Astrocyte (in vitro differentiated cells and primary cell): ENCODE data around the gene PDCD10.

Experiments used
- EZH2 ChIP-seq: IDR thresholded peaks from 2 replicates; pipeline ENCODE4 v1.6.1; 2012; ENCODE audit warnings: mild to moderate bottlenecking, low read length, inconsistent platforms; ENCODE audit not compliant: insufficient read depth
- TF ChIP-seq, protein P1 (sequence below): IDR thresholded peaks from 2 replicates; pipeline ENCODE4 v1.5.1; 2011; ENCODE audit warnings: low read depth, mild to moderate bottlenecking, inconsistent platforms, low read length, moderate library complexity; ENCODE audit not compliant: insufficient read depth

DNA sequence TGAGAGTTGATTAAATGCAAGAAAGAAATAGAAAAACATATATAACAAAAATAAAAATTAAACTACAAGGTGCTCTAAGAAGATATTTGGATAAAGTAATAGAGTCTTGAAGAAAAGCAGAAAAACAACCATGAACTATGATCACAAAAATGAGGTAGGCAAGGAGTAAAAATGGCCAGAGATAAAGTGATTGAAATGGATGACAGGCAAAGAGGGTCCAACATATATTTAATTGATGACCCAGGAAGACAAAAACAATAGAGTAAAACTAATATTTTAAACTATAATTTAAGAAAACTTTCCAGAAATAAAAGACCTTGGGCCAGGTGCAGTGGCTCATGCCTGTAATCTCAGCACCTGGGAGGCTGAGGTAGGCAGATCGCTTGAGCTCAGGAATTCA, 58.8 kb downstream of the PDCD10 start:
- TF ChIP-seq, protein P1, sequence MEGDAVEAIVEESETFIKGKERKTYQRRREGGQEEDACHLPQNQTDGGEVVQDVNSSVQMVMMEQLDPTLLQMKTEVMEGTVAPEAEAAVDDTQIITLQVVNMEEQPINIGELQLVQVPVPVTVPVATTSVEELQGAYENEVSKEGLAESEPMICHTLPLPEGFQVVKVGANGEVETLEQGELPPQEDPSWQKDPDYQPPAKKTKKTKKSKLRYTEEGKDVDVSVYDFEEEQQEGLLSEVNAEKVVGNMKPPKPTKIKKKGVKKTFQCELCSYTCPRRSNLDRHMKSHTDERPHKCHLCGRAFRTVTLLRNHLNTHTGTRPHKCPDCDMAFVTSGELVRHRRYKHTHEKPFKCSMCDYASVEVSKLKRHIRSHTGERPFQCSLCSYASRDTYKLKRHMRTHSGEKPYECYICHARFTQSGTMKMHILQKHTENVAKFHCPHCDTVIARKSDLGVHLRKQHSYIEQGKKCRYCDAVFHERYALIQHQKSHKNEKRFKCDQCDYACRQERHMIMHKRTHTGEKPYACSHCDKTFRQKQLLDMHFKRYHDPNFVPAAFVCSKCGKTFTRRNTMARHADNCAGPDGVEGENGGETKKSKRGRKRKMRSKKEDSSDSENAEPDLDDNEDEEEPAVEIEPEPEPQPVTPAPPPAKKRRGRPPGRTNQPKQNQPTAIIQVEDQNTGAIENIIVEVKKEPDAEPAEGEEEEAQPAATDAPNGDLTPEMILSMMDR, result no peak
- TF ChIP-seq EZH2, result no peak
